ENCODE measurements around the gene GAL3ST1. TPM values are rescaled to one million over a fixed set of nuclear protein-coding genes. Genes with fewer than 3 reads are reported as not detected.

The GAL3ST1 gene
- total RNA-seq, 1 donor from 2014 or later, result 8.8 TPM

DNA sequence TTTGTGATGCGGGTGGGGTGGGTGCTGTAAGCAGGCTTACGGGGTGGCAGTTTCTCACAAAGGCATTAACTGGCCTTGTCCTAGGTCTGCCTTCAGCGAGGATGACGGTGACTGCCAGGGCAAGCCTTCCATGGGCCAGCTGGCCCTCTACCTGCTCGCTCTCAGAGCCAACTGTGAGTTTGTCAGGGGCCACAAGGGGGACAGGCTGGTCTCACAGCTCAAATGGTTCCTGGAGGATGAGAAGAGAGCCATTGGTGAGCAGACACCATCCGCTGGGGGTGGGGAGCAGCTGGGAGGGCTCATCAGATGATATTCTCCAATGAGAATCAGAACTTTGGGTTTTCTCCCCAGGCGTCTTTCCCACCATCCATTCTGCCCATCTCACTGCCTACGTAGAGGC, 38.3 kb upstream of the GAL3ST1 start:
- TF ChIP-seq, protein P1, sequence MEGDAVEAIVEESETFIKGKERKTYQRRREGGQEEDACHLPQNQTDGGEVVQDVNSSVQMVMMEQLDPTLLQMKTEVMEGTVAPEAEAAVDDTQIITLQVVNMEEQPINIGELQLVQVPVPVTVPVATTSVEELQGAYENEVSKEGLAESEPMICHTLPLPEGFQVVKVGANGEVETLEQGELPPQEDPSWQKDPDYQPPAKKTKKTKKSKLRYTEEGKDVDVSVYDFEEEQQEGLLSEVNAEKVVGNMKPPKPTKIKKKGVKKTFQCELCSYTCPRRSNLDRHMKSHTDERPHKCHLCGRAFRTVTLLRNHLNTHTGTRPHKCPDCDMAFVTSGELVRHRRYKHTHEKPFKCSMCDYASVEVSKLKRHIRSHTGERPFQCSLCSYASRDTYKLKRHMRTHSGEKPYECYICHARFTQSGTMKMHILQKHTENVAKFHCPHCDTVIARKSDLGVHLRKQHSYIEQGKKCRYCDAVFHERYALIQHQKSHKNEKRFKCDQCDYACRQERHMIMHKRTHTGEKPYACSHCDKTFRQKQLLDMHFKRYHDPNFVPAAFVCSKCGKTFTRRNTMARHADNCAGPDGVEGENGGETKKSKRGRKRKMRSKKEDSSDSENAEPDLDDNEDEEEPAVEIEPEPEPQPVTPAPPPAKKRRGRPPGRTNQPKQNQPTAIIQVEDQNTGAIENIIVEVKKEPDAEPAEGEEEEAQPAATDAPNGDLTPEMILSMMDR (conservative IDR thresholded peaks at IDR 0.05), result no peak
- no peak for DNase-seq (ENCODE audit: low read depth, low spot score)
- Mint-ChIP-seq H3K27me3 (ENCODE audit: low read depth) (no peaks in the 10 kb centered on the region), H3K4me1 (peaks cover 27% of the 10 kb centered on the region), H3K9me3 (no peaks in the 10 kb centered on the region), H3K27ac (ENCODE audit: unreplicated experiment) (no peak overlapping the region), H3K4me3 (no peak overlapping the region), H3K36me3 (ENCODE audit: low read depth) (peaks cover 8% of the 10 kb centered on the region)

DNA sequence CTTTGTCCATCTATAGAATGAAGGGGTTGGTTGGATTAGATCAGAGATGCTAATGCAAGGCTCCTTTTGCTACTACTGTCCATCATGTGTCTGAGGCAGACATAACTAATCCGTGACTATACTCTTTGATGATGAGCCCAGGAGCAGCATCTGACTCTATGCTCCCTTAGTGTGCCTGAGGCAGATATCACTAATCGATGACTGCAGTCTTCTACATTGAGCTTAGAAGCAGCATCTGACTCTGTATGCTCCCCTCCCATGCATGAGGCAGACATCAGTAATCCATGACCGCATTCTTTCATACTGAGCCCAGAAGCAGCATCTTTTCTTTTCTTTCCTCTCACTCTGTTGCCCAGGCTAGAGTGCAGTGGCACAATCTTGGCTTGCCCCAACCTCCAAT, 36.7 kb upstream of the GAL3ST1 start:
- Mint-ChIP-seq H3K36me3 (ENCODE audit: low read depth) (peaks cover 8% of the 10 kb centered on the region), H3K9me3 (no peaks in the 10 kb centered on the region), H3K27me3 (ENCODE audit: low read depth) (no peaks in the 10 kb centered on the region), H3K27ac (ENCODE audit: unreplicated experiment) (no peak overlapping the region), H3K4me3 (no peak overlapping the region), H3K4me1 (peaks cover 41% of the 10 kb centered on the region)
- DNase-seq (ENCODE audit: low read depth, low spot score), result no peak
- TF ChIP-seq, protein P1 (conservative IDR thresholded peaks at IDR 0.05), result no peak

DNA sequence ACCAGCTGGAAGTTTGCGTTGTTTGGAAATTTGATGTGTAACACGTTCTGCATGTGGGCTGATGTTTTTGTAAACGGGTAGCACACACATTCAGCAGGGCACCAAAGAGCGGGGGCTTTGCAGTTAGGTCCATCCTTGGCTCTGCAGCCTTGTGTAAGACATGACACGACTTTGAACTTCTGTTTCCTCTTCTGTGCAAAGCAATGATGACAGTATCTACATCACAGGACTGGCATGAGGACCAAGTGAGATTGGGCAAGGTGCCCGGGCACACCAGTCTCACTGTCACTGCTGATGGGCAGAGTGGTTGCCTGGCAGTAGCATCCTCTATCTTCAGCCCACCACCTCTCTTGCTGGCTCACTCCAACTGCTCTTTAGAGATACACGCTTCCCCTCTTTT, 35.8 kb upstream of the GAL3ST1 start:
- no peak for DNase-seq (ENCODE audit: low read depth, low spot score)
- Mint-ChIP-seq H3K4me1 (peaks cover 50% of the 10 kb centered on the region), H3K36me3 (ENCODE audit: low read depth) (peaks cover 8% of the 10 kb centered on the region), H3K9me3 (no peaks in the 10 kb centered on the region), H3K4me3 (peak overlapping the region; percentile 3), H3K27ac (ENCODE audit: unreplicated experiment) (no peak overlapping the region), H3K27me3 (ENCODE audit: low read depth) (no peaks in the 10 kb centered on the region)
- TF ChIP-seq, protein P1 (conservative IDR thresholded peaks at IDR 0.05), result no peak

DNA sequence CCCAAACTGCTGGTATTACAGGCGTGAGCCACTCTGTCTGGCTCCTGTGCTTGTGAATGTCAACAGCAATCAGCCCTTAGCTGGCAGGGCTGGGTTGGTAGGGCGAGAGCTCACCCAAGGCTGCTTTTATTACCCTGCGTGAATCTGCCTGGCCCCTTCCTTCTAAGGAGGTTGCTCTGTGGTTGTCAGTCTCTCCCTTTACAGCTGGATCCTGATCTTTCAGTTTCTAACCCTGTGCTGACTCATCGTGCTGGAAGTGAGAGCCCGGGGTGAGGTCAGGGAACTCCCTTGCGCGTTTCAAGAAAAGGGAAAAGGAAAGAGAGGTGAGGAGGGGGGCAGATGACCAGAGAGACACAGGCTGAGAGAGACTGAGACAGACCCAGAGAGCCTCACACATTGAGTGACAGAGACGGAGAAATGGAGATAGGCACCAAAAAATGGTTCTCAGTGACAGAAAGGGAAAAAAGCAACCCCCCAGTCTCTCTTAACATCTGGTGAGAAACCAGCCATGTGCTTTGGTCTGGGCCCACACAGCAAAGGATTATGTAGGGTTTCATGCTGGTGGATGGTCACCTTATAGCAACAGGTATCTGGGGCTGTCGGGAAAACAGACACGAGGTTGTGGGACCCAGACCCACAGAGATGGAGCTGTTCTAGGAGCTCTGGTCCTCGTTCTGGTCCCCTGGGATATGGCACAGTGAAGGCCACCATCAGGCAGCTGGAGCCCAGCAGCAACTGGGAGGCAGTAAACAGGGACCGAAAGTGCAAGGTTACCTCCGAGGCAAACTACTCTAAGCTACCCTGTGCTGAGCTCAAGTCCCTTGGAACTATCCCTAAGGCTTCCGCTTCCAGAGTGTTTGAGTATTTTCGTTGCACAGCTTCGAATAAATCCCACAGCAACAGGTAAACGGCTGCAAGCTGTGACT, 35.1 kb upstream of the GAL3ST1 start:
- no peak for DNase-seq (ENCODE audit: low read depth, low spot score)
- Mint-ChIP-seq H3K36me3 (ENCODE audit: low read depth) (peaks cover 8% of the 10 kb centered on the region), H3K4me1 (peaks cover 50% of the 10 kb centered on the region), H3K27me3 (ENCODE audit: low read depth) (no peaks in the 10 kb centered on the region), H3K4me3 (peak overlapping the region; percentile 81), H3K27ac (ENCODE audit: unreplicated experiment) (peak overlapping the region; percentile 51), H3K9me3 (no peaks in the 10 kb centered on the region)
- TF ChIP-seq, protein P1 (conservative IDR thresholded peaks at IDR 0.05), result no peak

DNA sequence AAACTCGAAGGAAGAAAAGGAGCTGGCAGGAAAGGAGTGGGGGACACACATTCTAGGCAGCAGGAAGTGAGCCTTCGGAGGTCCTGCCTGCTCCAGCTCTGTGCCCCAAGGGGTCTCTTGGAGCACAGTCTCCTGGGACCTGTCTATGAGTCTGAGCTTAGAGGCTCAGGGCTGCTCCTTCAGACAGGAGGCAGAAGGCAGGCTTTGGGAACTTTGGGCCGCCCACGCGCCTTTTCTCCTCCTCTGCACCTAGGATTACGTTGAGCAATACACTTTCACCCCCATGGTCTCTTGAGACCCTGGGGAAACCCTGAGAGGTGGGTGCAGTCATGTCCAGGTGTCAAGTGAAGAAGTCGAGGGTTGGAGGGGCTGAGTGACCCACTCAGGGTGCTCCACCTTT, 33.5 kb upstream of the GAL3ST1 start:
- H3K36me3 Mint-ChIP-seq (ENCODE audit: low read depth), result peaks cover 3% of the 10 kb centered on the region
- no peak for DNase-seq (ENCODE audit: low read depth, low spot score)
- peak overlapping the region; percentile 57 for H3K27ac Mint-ChIP-seq (ENCODE audit: unreplicated experiment)
- peak overlapping the region; percentile 93 for H3K4me3 Mint-ChIP-seq
- peaks cover 54% of the 10 kb centered on the region for H3K4me1 Mint-ChIP-seq
- H3K9me3 Mint-ChIP-seq, result no peaks in the 10 kb centered on the region
- TF ChIP-seq, protein P1 (conservative IDR thresholded peaks at IDR 0.05), result no peak
- H3K27me3 Mint-ChIP-seq (ENCODE audit: low read depth), result no peaks in the 10 kb centered on the region

Measured in neural crest cell (in vitro differentiated cells).